H1 (cell line): Measurements from ENCODE around the gene CABLES2. TPM values are rescaled to one million over a fixed set of nuclear protein-coding genes. Genes with fewer than 3 reads are reported as not detected.

Source experiments
- CTCF ChIA-PET: fragments of 300-600 bp; sonication (Branson Sonifier 250); formaldehyde crosslinking; loops from one replicate; lab custom pipeline; 2021; ENCODE audit not compliant: partially characterized antibody; lab: Charles Lee
- POLR2A ChIA-PET: fragments of 300-600 bp; sonication (Branson Sonifier 250); formaldehyde crosslinking; loops from one replicate; lab custom pipeline; 2021; ENCODE audit warnings: inconsistent platforms; ENCODE audit not compliant: partially characterized antibody; lab: Charles Lee
- DNase-seq, 2 experiments: peaks; one replicate each; pipeline versions ENCODE4 v3.0.0 to v3.0.0-alpha.2; 2010 to 2022; ENCODE audit warnings: low spot score in 2 of 2, low read depth in 1 of 2, mixed read lengths in 1 of 2
- FAIRE-seq: peaks from 2 replicates; lab custom pipeline; 2011; peaks lifted over from hg19 to GRCh38; lab: Jason Lieb, UNC
- H2AFZ ChIP-seq: 2 replicates; pipeline ENCODE4 v1.8.1; 2012; ENCODE audit warnings: low read length, inconsistent platforms
- H2AK5ac ChIP-seq: 2 replicates; pipeline ENCODE4 v1.6.1; 2013; ENCODE audit warnings: low read depth, low read length
- H2BK120ac ChIP-seq: replicated peaks from 2 replicates; pipeline ENCODE3; 2013; ENCODE audit warnings: low read depth, low read length, inconsistent platforms
- H2BK12ac ChIP-seq: 2 replicates; pipeline ENCODE4 v1.6.1; 2013; ENCODE audit warnings: low read depth, low read length
- H2BK15ac ChIP-seq: 2 replicates; pipeline ENCODE4 v1.6.1; 2013; ENCODE audit warnings: low read length
- H2BK20ac ChIP-seq: 2 replicates; pipeline ENCODE4 v1.6.1; 2013; ENCODE audit warnings: low read length
- H2BK5ac ChIP-seq: 2 replicates; pipeline ENCODE4 v1.6.1; 2013; ENCODE audit warnings: low read depth, low read length
- H3K14ac ChIP-seq: 2 replicates; pipeline ENCODE4 v1.6.1; 2013; ENCODE audit warnings: inconsistent platforms; ENCODE audit not compliant: insufficient read length
- H3K18ac ChIP-seq: 2 replicates; pipeline ENCODE4 v1.6.1; 2013; ENCODE audit warnings: low read length; ENCODE audit errors: extremely low read depth
- H3K23ac ChIP-seq: 2 replicates; pipeline ENCODE4 v1.6.1; 2013; ENCODE audit warnings: inconsistent platforms; ENCODE audit not compliant: insufficient read length
- H3K23me2 ChIP-seq: 2 replicates; pipeline ENCODE4 v1.6.1; 2013; ENCODE audit warnings: low read depth, low read length
- H3K27ac ChIP-seq: 2 replicates; pipeline ENCODE4 v1.6.1; 2011; ENCODE audit warnings: low read depth, low read length, inconsistent platforms
- H3K27me3 ChIP-seq, 4 experiments: replicated peaks in 1 of 4; 1 replicate in 1 of 4; 2 replicates in 3 of 4; pipeline versions ENCODE4 v1.6.1 to v1.8.1; 2011 to 2013; ENCODE audit warnings: low read length in 3 of 4, mild to moderate bottlenecking in 3 of 4, inconsistent platforms in 2 of 4, mixed read lengths in 2 of 4, moderate library complexity in 1 of 4; ENCODE audit not compliant: control insufficient read depth in 3 of 4, insufficient read depth in 3 of 4; ENCODE audit errors: extremely low read depth in 1 of 4
- H3K36me3 ChIP-seq, 4 experiments: 2 replicates each; pipeline versions ENCODE4 v1.6.1 to v1.8.1; 2011 to 2013; ENCODE audit warnings: mild to moderate bottlenecking in 4 of 4, low read length in 3 of 4, moderate library complexity in 2 of 4, control low read depth in 1 of 4, inconsistent platforms in 1 of 4; ENCODE audit not compliant: insufficient read depth in 4 of 4, control insufficient read depth in 2 of 4
- H3K4ac ChIP-seq: replicated peaks from 2 replicates; pipeline ENCODE3; 2013; ENCODE audit warnings: low read length, low read depth, mixed read lengths, inconsistent platforms; ENCODE audit not compliant: insufficient read length
- H3K4me1 ChIP-seq, 4 experiments: replicated peaks in 1 of 4; 1 replicate in 1 of 4; 2 replicates in 3 of 4; pipeline versions ENCODE4 v1.6.1 to v1.8.1; 2011 to 2013; ENCODE audit warnings: low read length in 3 of 4, inconsistent platforms in 2 of 4, mixed read lengths in 1 of 4; ENCODE audit not compliant: insufficient read depth in 4 of 4, control insufficient read depth in 3 of 4
- H3K4me2 ChIP-seq, 2 experiments: 2 replicates each; pipeline versions ENCODE4 v1.6.1 to v1.8.1; 2011 to 2013; ENCODE audit warnings: low read depth in 2 of 2, low read length in 2 of 2, control low read depth in 1 of 2, inconsistent platforms in 1 of 2, mild to moderate bottlenecking in 1 of 2; ENCODE audit not compliant: insufficient read depth in 1 of 2
- H3K4me3 ChIP-seq, 4 experiments: fragments of 200-600, 300-600 bp in 1 of 4; sonication (generic), shearing (Covaris generic), sonication (Bioruptor Twin) in 1 of 4; 2 replicates each; pipeline versions ENCODE4 v1.5.1 to v1.8.1; 2011 to 2016; ENCODE audit warnings: low read length in 4 of 4, low read depth in 3 of 4, control low read depth in 2 of 4, inconsistent platforms in 2 of 4, mild to moderate bottlenecking in 2 of 4, mixed read lengths in 1 of 4, moderate library complexity in 1 of 4; ENCODE audit not compliant: insufficient read depth in 2 of 4; ENCODE audit errors: extremely low read depth in 1 of 4
- H3K56ac ChIP-seq: replicated peaks from 2 replicates; pipeline ENCODE3; 2013; ENCODE audit warnings: low read depth, mild to moderate bottlenecking, mixed read lengths, low read length, inconsistent platforms; ENCODE audit not compliant: insufficient read length
- H3K79me1 ChIP-seq: 2 replicates; pipeline ENCODE4 v1.6.1; 2013; ENCODE audit warnings: low read depth, low read length, control low read depth
- H3K79me2 ChIP-seq, 2 experiments: 2 replicates each; pipeline versions ENCODE4 v1.6.1 to v1.8.1; 2012 to 2013; ENCODE audit warnings: low read length in 2 of 2, mild to moderate bottlenecking in 2 of 2, inconsistent platforms in 1 of 2; ENCODE audit not compliant: insufficient read depth in 2 of 2, control insufficient read depth in 1 of 2
- H3K9ac ChIP-seq, 4 experiments: replicated peaks in 1 of 4; 1 replicate in 1 of 4; 2 replicates in 3 of 4; pipeline versions ENCODE4 v1.6.1 to v1.8.1; 2011 to 2013; ENCODE audit warnings: low read depth in 3 of 4, low read length in 3 of 4, control low read depth in 2 of 4, mild to moderate bottlenecking in 2 of 4, moderate library complexity in 2 of 4, inconsistent platforms in 1 of 4; ENCODE audit errors: extremely low read depth in 1 of 4
- H3K9me3 ChIP-seq, 2 experiments: 2 replicates each; pipeline versions ENCODE4 v1.6.1 to v1.8.1; 2012 to 2013; ENCODE audit warnings: mild to moderate bottlenecking in 2 of 2, moderate library complexity in 2 of 2, control low read depth in 1 of 2, inconsistent platforms in 1 of 2, low read depth in 1 of 2, low read length in 1 of 2, mixed read lengths in 1 of 2; ENCODE audit not compliant: insufficient read depth in 2 of 2
- H4K20me1 ChIP-seq, 2 experiments: replicated peaks in 1 of 2; 2 replicates each; pipeline versions ENCODE3 to v1.8.1; 2011 to 2013; ENCODE audit warnings: inconsistent platforms in 2 of 2, low read length in 2 of 2, mild to moderate bottlenecking in 1 of 2; ENCODE audit not compliant: insufficient read depth in 2 of 2, control insufficient read depth in 1 of 2
- H4K5ac ChIP-seq: 2 replicates; pipeline ENCODE4 v1.6.1; 2013; ENCODE audit warnings: low read length, low read depth, mixed read lengths, inconsistent platforms; ENCODE audit not compliant: insufficient read length
- H4K8ac ChIP-seq: 2 replicates; pipeline ENCODE4 v1.8.0; 2013; ENCODE audit warnings: mild to moderate bottlenecking, moderate library complexity, low read length, inconsistent platforms; ENCODE audit not compliant: insufficient read depth; ENCODE audit errors: extremely low read depth
- H4K91ac ChIP-seq: replicated peaks from 2 replicates; pipeline ENCODE3; 2013; ENCODE audit warnings: low read length, mixed read lengths, inconsistent platforms; ENCODE audit not compliant: insufficient read length
- ATF2 ChIP-seq: IDR thresholded peaks from 2 replicates; pipeline ENCODE4 v1.6.1; 2012; ENCODE audit warnings: low read length, inconsistent platforms
- ATF3 ChIP-seq: IDR thresholded peaks from 2 replicates; pipeline ENCODE4 v1.6.1; 2011; ENCODE audit warnings: low read depth, mild to moderate bottlenecking, low read length; ENCODE audit not compliant: insufficient read depth
- BACH1 ChIP-seq: IDR thresholded peaks from 2 replicates; pipeline ENCODE4 v1.6.1; 2012; ENCODE audit warnings: low read length, improper control_type of control experiment
- CHD2 ChIP-seq: IDR thresholded peaks from 2 replicates; pipeline ENCODE4 v1.6.1; 2012; ENCODE audit warnings: low read length, improper control_type of control experiment
- CTBP2 ChIP-seq: IDR thresholded peaks from 2 replicates; pipeline ENCODE4 v1.7.0; 2011; ENCODE audit warnings: borderline replicate concordance, mild to moderate bottlenecking, moderate library complexity, mixed read lengths, low read length; ENCODE audit not compliant: insufficient read depth, insufficient read length
- EZH2 ChIP-seq: fragments of 200-600 bp; sonication (generic); IDR thresholded peaks from 2 replicates; pipeline ENCODE4 v1.7.1; 2012; ENCODE audit warnings: low read depth, mild to moderate bottlenecking, moderate library complexity, low read length, inconsistent platforms; ENCODE audit not compliant: severe bottlenecking
- RFX5 ChIP-seq: IDR thresholded peaks from 2 replicates; pipeline ENCODE4 v1.6.1; 2011; ENCODE audit warnings: low read depth, low read length, improper control_type of control experiment, borderline replicate concordance
- SRF ChIP-seq: IDR thresholded peaks from 2 replicates; pipeline ENCODE4 v1.6.1; 2011; ENCODE audit warnings: mild to moderate bottlenecking, low read depth, low read length, moderate library complexity
- WGBS, 2 experiments: shearing (Covaris generic) in 1 of 2; methylation state at CpG; one replicate each; pipeline versions ENCODE4 v1.1.6 to v1.1.7; 2013 to 2015; ENCODE audit warnings: low lambda C conversion rate in 2 of 2, mixed read lengths in 2 of 2, inconsistent platforms in 1 of 2, low coverage in 1 of 2, missing lambda C conversion rate in 1 of 2; ENCODE audit not compliant: insufficient replicate concordance in 2 of 2, insufficient coverage in 1 of 2, insufficient read length in 1 of 2; ENCODE audit errors: extremely low coverage in 1 of 2, missing lambda C conversion rate in 1 of 2; 5-methylcytosine and 5-hydroxymethylcytosine counted together
- polyA plus RNA-seq, 7 experiments: library from polyadenylated mRNA; depleted of rRNA in 3 of 7; stranded (reverse) in 5 of 7; unstranded in 2 of 7; fragments of >200 nt in 5 of 7; fragments of 200-250 nt in 2 of 7; gene quantifications; 1 replicate in 5 of 7; 2 replicates in 1 of 7; 4 replicates in 1 of 7; pipeline versions ENCODE4 v1.2.1 to v1.2.3, GENCODE V29; 2011 to 2013; ENCODE audit warnings: missing spikeins in 2 of 7, mixed read lengths in 2 of 7
- total RNA-seq: library from RNA; stranded (reverse); fragmentation: NEBNext Ultra II Directional; extraction: Animal tissue kit (Norgen Biotek cat#: 25700); gene quantifications from 2 replicates; pipeline ENCODE4 v1.2.1, GENCODE V29; 2021

CABLES2 gene
- total and polyA plus RNA-seq, 2 of the 8 experiments (the other 6 are each of a cell fraction or from before 2014, with no cell fraction given), result 8.0 to 8.8 TPM

GRCh38 chr20:62392621-62393334 is 14.3 kb downstream of the CABLES2 start:
- H3K79me1 ChIP-seq, result peaks cover 5% of the 10 kb centered on the region
- ChIA-PET CTCF (interaction anchor here (0.7 to 9.6 kb wide), 7 partner anchors 10 to 84 kb away, joined by 3 to 103 read pairs (median 4); partner anchors contain the start of gene CABLES2), POLR2A (interaction anchor here (1.2 to 9.0 kb wide), 9 partner anchors 9 to 85 kb away, joined by 3 to 176 read pairs (median 5); partner anchors contain the start of genes ADRM1 and LAMA5)
- no peak overlapping the region for H3K14ac ChIP-seq
- FAIRE-seq (no peak), DNase-seq (no peak)
- no peaks in the 10 kb centered on the region for H3K27me3 ChIP-seq
- H3K27ac ChIP-seq, result no peak overlapping the region; the same call in 1 of the 2 replicates
- peak overlapping the region; percentile 35; the same call in 1 of the 2 replicates for H2BK5ac ChIP-seq
- 91% methylated on average over 18 of the region's 21 CpGs; no CpG with 5 or more reads in 1 of the 2 experiments for WGBS, 2 experiments
- no peak overlapping the region for H3K56ac ChIP-seq
- H3K9ac ChIP-seq, result no peak overlapping the region; a peak in 2 of 7 replicates
- peaks cover 2% of the 10 kb centered on the region; the same call in 1 of the 2 replicates for H3K23me2 ChIP-seq
- H3K9me3 ChIP-seq, result peaks cover 0 to 2% of the 10 kb centered on the region in 2 experiments; a peak in 1 of 4 replicates
- peaks cover 18 to 22% (median 21%) of the 10 kb centered on the region in 4 experiments for H3K36me3 ChIP-seq
- H2BK15ac ChIP-seq, result no peak overlapping the region
- H4K20me1 ChIP-seq, result peaks cover 3 to 15% of the 10 kb centered on the region in 2 experiments
- no peak overlapping the region for H4K5ac ChIP-seq
- no peak overlapping the region for H2BK20ac ChIP-seq
- no peak overlapping the region for H3K18ac ChIP-seq
- no peak overlapping the region for H4K91ac ChIP-seq
- H3K4me1 ChIP-seq, result peaks cover 0 to 5% (median 1%) of the 10 kb centered on the region in 4 experiments; a peak in 5 of 7 replicates
- H2BK12ac ChIP-seq, result no peak overlapping the region
- H3K4me3 ChIP-seq, result no peak overlapping the region
- no peak overlapping the region for H3K4me2 ChIP-seq
- H2AFZ ChIP-seq, result no peak overlapping the region
- no peak overlapping the region for H2BK120ac ChIP-seq
- H3K4ac ChIP-seq, result no peak overlapping the region
- no peak overlapping the region for H3K23ac ChIP-seq
- H3K79me2 ChIP-seq, result peaks cover 0 to 12% of the 10 kb centered on the region in 2 experiments; a peak in 2 of 4 replicates
- H4K8ac ChIP-seq, result peak overlapping the region; percentile 40; the same call in 1 of the 2 replicates
- no peak overlapping the region for H2AK5ac ChIP-seq
- TF ChIP-seq BACH1, result no peak
- no peak for TF ChIP-seq CHD2
- no peak for TF ChIP-seq SRF
- no peak for TF ChIP-seq CTBP2
- no peak for TF ChIP-seq EZH2
- no peak for TF ChIP-seq RFX5
- no peak for TF ChIP-seq ATF2
- TF ChIP-seq ATF3, result no peak
